Bronchial epithelial cell (primary cell): ENCODE data around the gene ZNF432. TPM values are rescaled to one million over a fixed set of nuclear protein-coding genes. Genes with fewer than 3 reads are reported as not detected.

ENCODE experiments used
- DNase-seq: peaks from one replicate; pipeline ENCODE4 v3.0.0-alpha.2; 2010; ENCODE audit warnings: low read depth
- FAIRE-seq: peaks from 2 replicates; lab custom pipeline; 2011; peaks lifted over from hg19 to GRCh38; lab: Jason Lieb, UNC
- H3K27me3 ChIP-seq: 2 replicates; pipeline ENCODE4 v1.5.1; 2011; ENCODE audit warnings: low read length; ENCODE audit not compliant: control insufficient read depth, insufficient read depth
- H3K36me3 ChIP-seq: 2 replicates; pipeline ENCODE4 v1.5.1; 2011; ENCODE audit warnings: low read length; ENCODE audit not compliant: control insufficient read depth, insufficient read depth
- H3K4me3 ChIP-seq: 2 replicates; pipeline ENCODE4 v1.5.1; 2011; ENCODE audit warnings: mild to moderate bottlenecking, low read depth, low read length, control low read depth
- total RNA-seq: library from RNA; depleted of rRNA; stranded (reverse); fragments of >200 nt; gene quantifications from 2 replicates; pipeline ENCODE4 v1.2.1, GENCODE V29; 2014
- TF ChIP-seq, protein P1 (sequence below): IDR thresholded peaks from 2 replicates; pipeline ENCODE4 v1.5.1; 2011; ENCODE audit warnings: mild to moderate bottlenecking, moderate library complexity, low read length, control low read depth, inconsistent platforms; ENCODE audit not compliant: insufficient read depth, severe bottlenecking

ZNF432 gene
- total RNA-seq, 1 donor from 2014 or later = 8.2 TPM

DNA sequence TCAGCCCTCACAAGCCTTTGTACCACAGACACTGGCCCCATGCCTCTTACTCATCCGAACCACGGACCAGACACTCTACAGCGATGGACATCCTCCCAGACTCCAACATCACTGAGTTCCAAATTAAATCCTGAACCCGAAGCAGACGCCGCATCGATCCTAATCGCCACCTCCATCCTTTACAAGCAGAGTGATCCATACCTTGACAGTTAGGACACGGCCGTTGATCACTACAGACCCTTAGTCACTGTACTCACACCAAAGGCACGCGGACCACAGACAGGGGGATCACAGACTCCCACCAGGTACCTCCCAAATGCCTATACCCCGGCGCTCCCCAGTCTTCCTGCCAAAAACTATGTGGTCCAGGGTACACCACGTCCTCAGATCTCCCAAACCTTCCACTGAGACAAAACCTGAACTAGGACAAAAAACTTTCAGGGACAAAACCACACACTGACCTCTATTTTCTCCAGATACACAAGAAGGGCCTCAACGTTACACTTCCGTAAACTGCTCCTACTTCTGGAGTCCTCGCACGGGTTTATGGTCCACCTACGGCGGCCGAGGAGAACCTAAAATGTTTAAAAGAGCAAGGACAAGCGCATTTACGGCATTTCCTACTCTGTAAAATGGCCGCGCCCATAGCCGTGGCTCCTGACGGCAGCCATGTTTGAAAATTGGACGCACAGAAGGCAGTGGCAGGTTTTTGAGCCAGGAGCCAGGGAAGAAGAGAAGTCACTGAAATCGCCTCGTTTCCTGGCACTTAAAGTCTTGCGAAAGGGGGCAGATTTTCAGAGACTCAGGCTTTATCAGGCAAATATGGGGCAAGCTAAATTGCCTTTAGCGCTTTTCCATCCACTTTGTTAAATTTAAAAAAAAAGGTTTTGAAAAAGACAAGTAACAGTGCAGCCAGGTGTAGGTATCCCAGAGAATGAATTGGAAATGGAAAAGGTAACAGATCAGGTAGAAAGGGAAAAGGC is 62.0 kb downstream of the ZNF432 start, which contains the start of gene ZNF350:
ZNF350 (minus strand) TSS at position 532 of the 983 bp plus-strand sequence. CDS start 12,480 bp downstream, outside the sequence.
- peak within 1 kb of the TSS; percentile 85 for H3K4me3 ChIP-seq
- H3K36me3 ChIP-seq = no peaks in the 10 kb centered on the region
- no peaks in the 10 kb centered on the region for H3K27me3 ChIP-seq
- DNase-seq (peak; percentile 89), FAIRE-seq (peak; percentile 87)
- TF ChIP-seq, protein P1, sequence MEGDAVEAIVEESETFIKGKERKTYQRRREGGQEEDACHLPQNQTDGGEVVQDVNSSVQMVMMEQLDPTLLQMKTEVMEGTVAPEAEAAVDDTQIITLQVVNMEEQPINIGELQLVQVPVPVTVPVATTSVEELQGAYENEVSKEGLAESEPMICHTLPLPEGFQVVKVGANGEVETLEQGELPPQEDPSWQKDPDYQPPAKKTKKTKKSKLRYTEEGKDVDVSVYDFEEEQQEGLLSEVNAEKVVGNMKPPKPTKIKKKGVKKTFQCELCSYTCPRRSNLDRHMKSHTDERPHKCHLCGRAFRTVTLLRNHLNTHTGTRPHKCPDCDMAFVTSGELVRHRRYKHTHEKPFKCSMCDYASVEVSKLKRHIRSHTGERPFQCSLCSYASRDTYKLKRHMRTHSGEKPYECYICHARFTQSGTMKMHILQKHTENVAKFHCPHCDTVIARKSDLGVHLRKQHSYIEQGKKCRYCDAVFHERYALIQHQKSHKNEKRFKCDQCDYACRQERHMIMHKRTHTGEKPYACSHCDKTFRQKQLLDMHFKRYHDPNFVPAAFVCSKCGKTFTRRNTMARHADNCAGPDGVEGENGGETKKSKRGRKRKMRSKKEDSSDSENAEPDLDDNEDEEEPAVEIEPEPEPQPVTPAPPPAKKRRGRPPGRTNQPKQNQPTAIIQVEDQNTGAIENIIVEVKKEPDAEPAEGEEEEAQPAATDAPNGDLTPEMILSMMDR = no peak

DNA sequence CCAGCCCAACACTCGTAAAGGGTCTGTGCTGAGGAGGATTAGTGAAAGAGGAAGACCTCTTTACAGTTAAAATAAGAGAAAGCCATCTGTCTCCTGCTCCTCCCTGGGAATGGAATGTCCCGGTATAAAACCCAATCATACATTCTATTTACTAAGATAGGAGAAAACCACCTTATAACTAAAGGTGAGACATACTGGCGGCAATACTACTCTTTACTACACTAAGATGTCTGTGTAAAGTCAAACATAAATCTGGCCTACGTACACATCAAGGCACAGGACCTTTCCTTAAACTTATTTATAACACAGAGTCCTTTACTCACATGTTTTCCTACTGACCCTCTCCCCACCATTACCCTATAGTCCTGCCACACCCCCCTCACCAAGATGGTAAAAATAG is 65.3 kb downstream of the ZNF432 start:
- Histone ChIP-seq H3K4me3 (no peak overlapping the region), H3K36me3 (peaks cover 1% of the 10 kb centered on the region), H3K27me3 (no peaks in the 10 kb centered on the region)
- DNase-seq = no peak
- FAIRE-seq = no peak
- TF ChIP-seq, protein P1 = no peak

Other genes starting within 250 kb of the ZNF432 start
- gene ZNF577, start 160.9 kb downstream of the ZNF432 start, total RNA-seq = 5.5 and 6.8 TPM in 2 replicates
- 8.4 and 13.4 TPM in 2 replicates for gene ZNF649, start 143.8 kb downstream of the ZNF432 start, total RNA-seq
- 6.8 and 8.3 TPM in 2 replicates for gene ZNF613, start 121.4 kb downstream of the ZNF432 start, total RNA-seq
- 11.6 TPM in 2 replicates for gene ZNF350, start 62.0 kb downstream of the ZNF432 start, total RNA-seq
- 9.0 and 12.4 TPM in 2 replicates for gene ZNF615, start 40.6 kb downstream of the ZNF432 start, total RNA-seq
- 8.1 and 9.0 TPM in 2 replicates for gene ZNF614, start 20.5 kb downstream of the ZNF432 start, total RNA-seq
- gene ZNF841, start 46.9 kb upstream of the ZNF432 start, total RNA-seq = 35.3 and 57.4 TPM in 2 replicates
- gene ZNF616, start 91.1 kb upstream of the ZNF432 start, total RNA-seq = 10.0 and 12.4 TPM in 2 replicates
- gene ZNF836, start 122.8 kb upstream of the ZNF432 start, total RNA-seq = 6.1 and 6.3 TPM in 2 replicates
- 67.4 and 92.7 TPM in 2 replicates for gene PPP2R1A, start 141.2 kb upstream of the ZNF432 start, total RNA-seq
- gene ZNF766, start 220.7 kb upstream of the ZNF432 start, total RNA-seq = 13.2 and 14.6 TPM in 2 replicates
- 2.6 and 2.7 TPM in 2 replicates for gene ZNF480, start 248.3 kb upstream of the ZNF432 start, total RNA-seq